ENCODE data around the gene MFSD6.

MFSD6 gene

DNA sequence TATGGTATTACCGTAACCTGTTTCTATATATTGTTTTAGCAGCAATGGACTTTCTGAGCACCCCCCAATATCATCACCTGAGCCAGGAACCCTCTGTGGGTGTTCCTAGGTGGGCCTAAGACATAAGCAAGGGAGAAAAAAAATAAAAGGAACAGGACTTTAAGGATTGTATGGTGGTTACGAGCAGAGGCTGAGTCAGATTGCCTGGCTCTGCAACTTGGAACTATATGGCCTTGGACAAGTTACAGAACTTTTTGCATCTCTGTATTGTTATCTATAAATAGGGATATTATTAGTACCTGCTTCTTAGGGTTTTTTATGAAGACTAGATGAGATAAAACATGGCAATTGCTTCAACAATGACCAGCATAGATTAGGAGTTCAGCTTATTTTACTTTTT, 34.9 kb downstream of the MFSD6 start:
- DNase-seq, result no peak

DNA sequence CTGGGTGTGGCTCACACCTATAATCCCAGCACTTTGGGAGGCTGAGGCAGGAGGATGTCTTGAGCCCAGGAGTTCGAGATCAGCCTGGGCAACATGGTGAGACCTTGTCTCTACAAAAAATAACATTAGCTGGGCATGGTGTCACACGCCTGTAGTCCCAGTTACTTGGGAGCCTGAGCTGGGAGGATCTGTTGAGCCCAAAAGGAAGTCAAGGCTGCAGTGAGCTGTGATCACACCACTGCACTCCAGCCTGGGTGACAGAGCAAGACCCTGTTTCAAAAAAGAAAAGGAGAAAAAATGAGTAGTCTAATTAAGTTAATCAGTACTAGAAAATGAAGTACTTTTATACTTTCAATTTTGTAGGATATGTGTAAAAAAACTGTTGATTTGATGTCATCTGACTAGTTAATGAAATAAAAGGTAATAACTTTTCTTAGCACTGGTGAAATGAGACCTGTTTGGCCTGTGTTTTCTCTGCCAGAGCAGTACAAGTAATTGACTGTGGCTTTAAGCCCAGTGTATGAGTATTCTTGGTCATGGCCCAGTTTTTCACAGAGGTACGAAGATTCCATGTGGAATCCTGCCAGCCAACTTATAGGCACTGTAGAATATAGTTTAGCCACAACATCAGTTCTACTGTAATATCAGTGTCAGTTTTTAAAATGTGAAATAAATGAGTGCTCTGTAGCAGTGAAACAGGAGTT, 35.8 kb downstream of the MFSD6 start:
- DNase-seq, result no peak

DNA sequence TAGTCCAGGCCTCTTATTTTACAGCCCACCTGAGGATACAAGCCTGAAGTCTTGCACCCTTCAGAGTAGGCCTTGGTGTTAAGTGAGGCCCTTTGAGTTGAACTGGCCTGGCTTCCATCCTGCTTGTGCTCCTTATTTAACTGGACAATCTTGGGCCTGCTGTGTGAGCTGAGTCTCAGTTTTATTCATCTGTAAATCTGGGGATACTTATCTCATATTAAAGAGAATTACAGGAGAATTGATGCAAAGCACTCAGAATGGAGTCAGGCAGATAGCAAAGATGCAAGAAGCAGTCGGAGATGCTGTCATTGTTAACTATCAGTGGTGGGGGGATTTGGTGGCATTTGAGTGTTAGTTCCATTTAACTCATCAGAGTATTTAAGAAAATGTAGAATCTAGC, 36.8 kb downstream of the MFSD6 start:
- no peak for DNase-seq

DNA sequence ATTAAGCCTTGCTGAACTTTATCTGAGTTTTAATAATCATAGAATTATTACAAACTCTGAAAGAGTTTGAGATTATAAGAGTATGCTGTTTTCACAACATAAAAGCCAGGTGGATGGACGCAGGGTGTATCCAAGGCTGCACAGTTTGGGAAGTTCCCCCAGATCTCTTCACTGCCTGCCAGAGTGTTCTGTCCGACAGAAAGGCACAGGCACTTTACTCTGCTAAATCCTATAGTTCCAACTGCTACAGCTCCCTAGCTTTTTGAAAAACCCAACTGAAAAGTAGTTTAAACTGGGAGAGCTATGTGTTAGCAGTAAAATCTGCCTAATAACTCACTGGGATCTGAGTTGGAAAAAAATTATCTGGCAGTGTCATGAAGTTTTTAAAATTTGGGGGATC, 38.0 kb downstream of the MFSD6 start:
- DNase-seq, result no peak

DNA sequence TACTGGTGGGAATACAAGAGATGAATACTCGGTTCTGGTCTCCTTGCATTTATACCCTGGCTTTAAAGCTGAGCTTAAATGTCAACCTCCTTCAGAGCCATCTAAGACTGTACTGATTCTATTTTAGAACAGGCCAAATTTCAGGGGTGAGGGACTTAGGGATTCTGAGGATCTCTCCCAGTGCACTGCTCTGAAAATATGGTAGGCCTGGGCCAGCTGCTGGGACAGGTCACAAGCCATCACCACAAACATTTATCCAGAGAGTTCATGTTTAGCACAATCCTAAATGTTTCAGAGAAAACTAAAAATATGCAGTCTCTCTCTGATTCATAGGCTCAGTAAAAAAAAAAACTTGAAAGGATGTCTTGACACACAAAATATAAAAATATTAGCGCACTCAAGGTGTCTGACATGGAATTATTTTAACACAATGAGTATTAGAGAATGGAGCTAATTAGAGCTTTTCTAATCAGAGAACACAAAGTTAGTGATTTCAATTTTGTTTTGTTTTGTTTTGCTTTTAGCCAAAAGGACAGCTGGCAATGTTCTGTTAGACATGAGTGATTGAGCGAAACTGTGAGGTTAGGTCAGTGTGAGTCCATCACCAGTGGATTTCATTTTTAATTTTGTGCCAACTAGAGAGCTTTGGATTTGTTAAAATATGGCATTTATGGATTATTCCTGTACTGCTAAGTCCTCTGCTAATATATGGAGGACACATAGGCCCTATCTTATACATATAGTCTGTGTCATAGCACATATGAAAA, 38.8 kb downstream of the MFSD6 start:
- no peak for DNase-seq

DNA sequence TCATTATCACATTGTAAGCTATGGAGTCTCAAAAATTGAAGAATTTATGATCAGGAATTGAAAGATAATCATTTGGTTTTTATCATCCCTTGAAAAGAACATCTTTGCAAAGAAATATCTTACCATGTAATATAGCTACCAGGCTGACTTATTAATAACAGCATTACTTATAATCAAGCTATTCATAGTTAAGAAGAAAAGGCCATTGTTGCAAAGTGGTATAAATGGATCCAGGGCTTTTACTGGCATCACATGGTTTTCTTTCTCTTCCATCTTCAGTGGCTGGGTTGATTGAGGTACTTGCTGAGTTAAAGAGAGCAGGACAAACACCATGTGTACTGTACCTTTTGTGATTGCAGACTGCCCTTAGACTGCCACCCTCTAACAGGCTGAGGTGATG, 39.6 kb downstream of the MFSD6 start:
- DNase-seq, result no peak

DNA sequence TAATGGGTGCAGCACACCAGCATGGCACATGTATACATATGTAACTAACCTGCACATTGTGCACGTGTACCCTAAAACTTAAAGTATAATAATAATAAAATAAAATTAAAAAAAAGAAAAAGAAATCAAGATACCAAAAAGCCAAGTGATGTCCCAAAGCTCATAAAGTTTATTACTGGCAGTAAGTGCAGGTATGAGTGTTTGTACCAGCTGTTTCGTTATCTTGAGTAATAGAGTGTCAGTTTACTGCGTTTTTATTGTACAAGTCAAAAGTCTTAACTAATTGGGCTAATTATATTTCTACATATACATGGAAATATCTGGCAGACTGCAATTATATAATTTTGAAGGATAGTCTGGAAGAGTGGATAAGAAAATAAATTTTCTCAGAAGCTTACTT, 41.8 kb downstream of the MFSD6 start:
- no peak for DNase-seq

DNA sequence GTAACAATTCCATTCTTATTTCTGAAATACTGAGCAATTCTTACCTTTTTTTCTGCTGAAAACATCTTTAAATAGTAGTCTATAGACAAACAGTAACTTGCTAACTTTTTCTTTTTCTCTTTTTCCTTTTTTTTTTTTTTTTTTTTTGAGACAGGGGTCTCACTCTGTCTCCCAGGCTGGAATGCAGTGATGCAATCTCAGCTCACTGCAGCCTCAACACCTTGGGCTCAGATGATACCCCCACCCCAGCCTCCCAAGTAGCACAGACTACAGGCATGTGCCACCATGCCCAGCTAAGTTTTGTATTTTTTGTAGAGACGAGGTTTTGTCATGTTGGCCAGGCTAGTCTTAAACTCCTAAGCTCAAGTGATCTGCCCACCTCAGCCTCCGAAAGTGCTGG, 42.2 kb downstream of the MFSD6 start:
- no peak for DNase-seq

- no peak for DNase-seq
Measured at GRCh38 chr2:190451561-190452176, 43.5 kb downstream of the MFSD6 start.

DNA sequence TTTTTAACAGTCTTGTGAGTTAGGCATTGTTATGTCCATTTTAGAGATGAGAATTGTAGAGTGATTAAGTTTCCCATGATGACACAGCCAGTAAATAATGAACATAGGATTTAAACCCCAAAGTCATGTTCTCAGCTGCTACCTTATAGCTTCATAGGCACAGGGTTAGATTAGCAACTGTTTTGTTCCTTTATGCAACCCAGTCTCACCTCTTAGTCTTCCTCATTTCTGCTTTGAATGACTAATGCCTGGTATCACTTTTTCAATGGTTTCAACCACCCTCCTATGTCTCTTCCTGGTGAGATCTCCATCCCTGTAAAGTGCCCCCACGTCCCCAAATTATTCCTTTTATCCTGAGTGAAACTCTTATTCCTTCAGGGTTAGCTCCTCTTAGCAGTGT, 44.3 kb downstream of the MFSD6 start:
- DNase-seq, result peak; percentile 19

GRCh38 chr2:190454795-190455194, 46.6 kb downstream of the MFSD6 start:
- DNase-seq, result no peak

GRCh38 chr2:190455358-190456095, 47.4 kb downstream of the MFSD6 start:
- no peak for DNase-seq

- no peak for DNase-seq
Measured at GRCh38 chr2:190456833-190457232, 48.7 kb downstream of the MFSD6 start.

DNA sequence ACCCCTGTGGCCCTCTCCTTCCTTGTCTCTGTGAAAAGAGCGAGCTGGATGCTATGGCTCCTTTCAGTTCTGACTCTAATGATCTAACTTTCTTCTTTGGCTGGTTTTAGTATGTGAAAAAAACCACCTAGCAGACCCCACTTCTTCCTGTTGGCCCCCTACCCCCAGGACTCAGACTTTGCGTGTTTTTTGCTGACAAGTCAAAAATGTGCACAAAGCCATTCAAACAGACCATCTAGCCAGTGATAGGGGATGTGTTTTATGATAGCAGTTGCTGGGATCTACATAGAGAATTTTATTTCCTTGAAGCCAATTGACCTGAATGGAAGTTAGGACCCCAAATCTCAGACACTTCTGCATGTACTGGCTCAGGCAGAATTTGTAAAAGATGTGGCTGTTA, 49.1 kb downstream of the MFSD6 start:
- no peak for DNase-seq

GRCh38 chr2:190458352-190459107, 50.4 kb downstream of the MFSD6 start:
- no peak for DNase-seq

DNA sequence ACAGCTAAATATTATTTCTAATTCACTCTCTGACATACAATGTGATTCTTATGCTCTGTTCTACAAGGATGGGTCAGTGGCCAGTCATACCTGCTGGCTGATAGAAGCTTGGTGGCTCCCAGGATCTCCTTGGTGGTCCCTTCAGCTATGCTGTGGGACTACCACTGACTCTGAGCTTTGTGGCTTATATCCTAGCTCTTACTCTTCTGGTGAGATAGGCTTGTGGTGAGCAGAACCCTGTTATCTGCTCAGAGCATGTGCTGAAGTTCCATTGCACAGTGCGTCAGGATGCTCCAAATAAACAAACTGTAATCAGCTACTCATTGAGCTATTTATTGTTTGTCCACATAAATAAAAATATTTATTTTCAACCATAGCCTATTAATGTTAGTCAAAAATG, 51.7 kb downstream of the MFSD6 start:
- no peak for DNase-seq

DNA sequence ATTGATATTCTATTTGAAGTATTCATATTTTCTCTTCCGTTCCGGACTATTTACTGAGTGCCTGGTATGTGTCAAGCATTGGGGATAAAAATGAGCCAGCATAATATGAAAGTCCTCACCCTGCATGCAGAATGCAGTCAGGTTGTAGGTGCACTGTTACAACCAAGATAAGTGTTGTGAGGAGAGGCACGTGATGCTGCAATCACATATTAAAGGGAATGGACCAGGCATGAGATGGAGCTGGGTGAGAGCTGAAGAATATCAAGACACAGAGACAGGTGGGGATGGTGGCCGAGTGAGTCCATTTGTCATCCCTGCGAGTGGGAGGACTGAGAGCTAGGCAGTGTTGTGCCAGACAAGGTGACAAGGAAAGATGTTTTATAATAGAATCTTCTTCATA, 52.3 kb downstream of the MFSD6 start:
- no peak for DNase-seq

GRCh38 chr2:190462181-190462580, 54.0 kb downstream of the MFSD6 start:
- DNase-seq, result no peak

DNA sequence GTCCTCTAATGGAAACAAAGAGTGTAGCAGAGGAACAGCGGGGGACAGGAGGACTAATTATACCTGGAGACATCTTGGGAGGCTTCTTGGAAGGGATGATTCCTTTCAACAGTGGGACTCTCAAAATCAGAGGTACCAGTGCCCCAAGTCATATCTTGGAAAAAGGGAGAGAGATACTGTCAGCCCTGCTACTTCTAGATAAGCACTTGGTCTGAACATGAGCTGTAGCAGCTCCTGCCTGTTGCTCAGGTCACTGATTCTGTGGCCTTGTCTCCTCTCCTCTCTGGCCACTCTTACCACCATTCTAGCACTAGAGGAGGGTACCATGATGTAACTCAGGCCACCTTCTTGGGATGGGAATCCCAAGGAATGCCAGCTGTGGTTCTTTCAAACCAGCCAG, 54.5 kb downstream of the MFSD6 start:
- no peak for DNase-seq

DNA sequence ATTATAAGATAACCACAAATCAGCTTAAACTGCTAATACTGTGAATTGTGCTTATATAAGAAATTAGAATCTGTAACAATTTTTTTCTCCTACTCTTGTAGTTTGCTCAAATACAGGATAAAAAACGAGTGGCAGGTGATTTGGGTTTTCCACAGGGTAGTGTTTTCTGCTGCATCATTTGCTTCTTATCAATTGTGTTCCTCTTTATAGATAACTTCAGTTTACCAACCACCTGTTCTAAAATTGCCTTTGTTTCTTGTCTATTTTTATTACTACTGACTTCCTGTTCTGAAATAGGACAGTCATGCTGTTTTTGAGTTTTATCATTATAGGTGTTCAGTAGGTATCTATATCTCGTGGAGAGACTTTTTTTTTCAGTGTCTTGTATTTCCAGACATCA, 56.9 kb downstream of the MFSD6 start:
- no peak for DNase-seq

DNA sequence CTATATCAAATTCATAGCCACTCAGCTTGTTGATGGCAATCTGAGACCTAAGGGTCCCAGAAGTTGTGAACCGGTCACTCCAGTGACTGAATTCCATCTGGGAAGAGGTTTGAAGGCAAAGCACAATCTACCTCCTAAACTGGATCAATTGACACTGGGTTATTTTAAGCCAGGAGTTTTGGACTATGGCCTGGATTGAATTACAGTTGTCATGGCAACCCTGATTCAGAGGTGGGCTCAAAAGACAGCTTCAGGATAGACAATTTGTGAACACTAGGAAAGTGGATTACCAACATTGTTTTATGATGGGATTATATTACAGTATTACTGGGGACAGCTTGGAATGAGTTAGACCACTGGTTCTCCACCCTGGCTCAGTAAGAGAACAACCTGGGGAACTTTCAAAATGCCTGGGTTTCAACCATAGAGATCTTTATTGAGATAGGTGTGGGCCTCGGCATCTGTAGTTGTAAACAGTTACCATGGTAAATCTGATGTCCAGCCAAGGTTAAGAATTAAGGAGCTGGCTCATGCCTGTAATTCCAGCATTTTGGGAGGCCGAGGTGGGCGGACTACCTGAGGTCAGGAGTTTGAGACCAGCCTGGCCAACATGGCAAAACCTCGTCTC, 58.8 kb downstream of the MFSD6 start:
- DNase-seq, result no peak

DNA sequence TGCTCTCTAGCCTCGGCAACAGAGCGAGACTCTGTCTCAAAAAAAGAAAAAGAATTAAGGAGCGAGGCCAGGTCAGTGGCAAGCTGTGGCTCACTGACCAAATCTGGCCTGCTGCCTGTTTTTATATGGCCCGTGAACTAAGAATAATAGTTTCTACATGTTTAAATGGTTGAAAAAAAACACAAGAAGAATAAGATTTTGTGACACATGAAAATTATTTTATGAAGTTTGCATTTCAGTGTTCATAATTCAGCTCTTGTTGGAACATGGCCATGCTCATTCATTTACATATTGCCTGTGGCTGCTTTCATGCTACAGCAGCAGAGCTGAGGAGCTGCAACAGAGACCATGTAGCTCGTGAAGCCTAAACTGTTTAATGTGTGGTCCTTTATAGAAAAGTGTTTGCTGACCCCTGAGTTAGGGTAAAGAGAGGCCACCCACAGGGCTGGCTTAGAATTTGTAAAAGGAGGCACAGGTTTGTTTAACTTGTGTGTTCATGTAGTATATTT, 59.5 kb downstream of the MFSD6 start:
- DNase-seq, result no peak

All from activated CD4-positive, alpha-beta T cell treated with anti-CD3 and anti-CD28 coated beads, Interleukin-2, Interleukin-6, amounts not matched to agents 100 ng/mL and 50 ng/mL, durations not matched to agents 16 hours and 8 hours (primary cell).